Choroid plexus epithelial cell (primary cell): ENCODE results near the gene MSLN.
"Not testable (repeated sequence)": the region's sequence is repeated elsewhere in the genome, so short reads cannot be mapped to it uniquely, and the experiment has no call there.

Experiments
- DNase-seq: peaks from one replicate; pipeline ENCODE4 v3.0.0-alpha.2; 2010; ENCODE audit warnings: low read depth
- H3K4me3 ChIP-seq: 2 replicates; pipeline ENCODE4 v1.5.1; 2011; ENCODE audit warnings: low read depth, mild to moderate bottlenecking, control low read depth, low read length, moderate library complexity
- CTCF ChIP-seq: conservative IDR thresholded peaks from 2 replicates; pipeline ENCODE4 v1.5.1; 2011; ENCODE audit warnings: low read depth, mild to moderate bottlenecking, control low read depth, inconsistent platforms, low read length, moderate library complexity

The MSLN gene

GRCh38 chr16:760545-761343 lies at the start of gene MSLN:
MSLN (plus strand) TSS chr16:760734; CDS start chr16:762681, 1,947 bp downstream.
- TF ChIP-seq CTCF = no peak
- DNase-seq = no peak

GRCh38 chr16:711084-711483 lies 49.5 kb upstream of the MSLN start:
- no peak for DNase-seq
- no peak for TF ChIP-seq CTCF
- no peak overlapping the region for H3K4me3 ChIP-seq

More at GRCh38 chr16:760545-761343, at the start of gene MSLN:
- H3K4me3 ChIP-seq = no peak within 1 kb of the TSS

- H3K4me3 ChIP-seq = no peak overlapping the region
- TF ChIP-seq CTCF = peak; percentile 78
- peak; percentile 69 for DNase-seq
Measured at GRCh38 chr16:711548-712320, 48.8 kb upstream of the MSLN start.

- TF ChIP-seq CTCF = peak; percentile 56
- H3K4me3 ChIP-seq = not testable (repeated sequence)
- DNase-seq = peak; percentile 93
Measured at GRCh38 chr16:712740-713250, 47.7 kb upstream of the MSLN start.

GRCh38 chr16:714079-714478 lies 46.5 kb upstream of the MSLN start:
- peak; percentile 18 for DNase-seq
- H3K4me3 ChIP-seq = no peak overlapping the region

More at GRCh38 chr16:714079-714478, 46.5 kb upstream of the MSLN start:
- TF ChIP-seq CTCF = no peak
